Measurements from ENCODE around the gene FAAH2. TPM values are rescaled to one million over a fixed set of nuclear protein-coding genes. Genes with fewer than 3 reads are reported as not detected.
"Not testable (repeated sequence)": the region's sequence is repeated elsewhere in the genome, so short reads cannot be mapped to it uniquely, and the experiment has no call there.

The FAAH2 gene
- 5.1 TPM for total RNA-seq

- peak; percentile 67 for DNase-seq (ENCODE audit: low spot score)
These were observed at the start of gene FAAH2 for GRCh38 chrX:57286507-57287251. Gene FAAH2 (plus strand): TSS chrX:57286706. CDS start chrX:57286826, 120 bp downstream.

GRCh38 chrX:57241967-57242366 lies 44.5 kb upstream of the FAAH2 start:
- no peak for DNase-seq (ENCODE audit: low spot score)

- DNase-seq (ENCODE audit: low spot score) = no peak
These were observed 34.5 kb upstream of the FAAH2 start for GRCh38 chrX:57251965-57252364.

- DNase-seq (ENCODE audit: low spot score) = no peak
These were observed 21.4 kb upstream of the FAAH2 start for GRCh38 chrX:57265126-57265525.

GRCh38 chrX:57266275-57266674 lies 20.2 kb upstream of the FAAH2 start:
- DNase-seq (ENCODE audit: low spot score) = no peak

- DNase-seq (ENCODE audit: low spot score) = no peak
These were observed 19.6 kb upstream of the FAAH2 start for GRCh38 chrX:57266871-57267270.

- no peak for DNase-seq (ENCODE audit: low spot score)
These were observed 19.2 kb upstream of the FAAH2 start for GRCh38 chrX:57267308-57267707.

GRCh38 chrX:57270980-57271379 lies 15.5 kb upstream of the FAAH2 start:
- DNase-seq (ENCODE audit: low spot score) = no peak

GRCh38 chrX:57282568-57282967 lies 3.9 kb upstream of the FAAH2 start:
- DNase-seq (ENCODE audit: low spot score) = no peak

- DNase-seq (ENCODE audit: low spot score) = no peak
These were observed 1.5 kb upstream of the FAAH2 start for GRCh38 chrX:57285001-57285400.

GRCh38 chrX:57289089-57289488 lies 2.6 kb downstream of the FAAH2 start:
- no peak for DNase-seq (ENCODE audit: low spot score)

- DNase-seq (ENCODE audit: low spot score) = no peak
These were observed 8.5 kb downstream of the FAAH2 start for GRCh38 chrX:57294961-57295360.

- DNase-seq (ENCODE audit: low spot score) = not testable (repeated sequence)
These were observed 9.2 kb downstream of the FAAH2 start for GRCh38 chrX:57295679-57296078.

- no peak for DNase-seq (ENCODE audit: low spot score)
These were observed 27.2 kb downstream of the FAAH2 start for GRCh38 chrX:57313583-57314215.

GRCh38 chrX:57329008-57329407 lies 42.5 kb downstream of the FAAH2 start:
- no peak for DNase-seq (ENCODE audit: low spot score)

GRCh38 chrX:57335790-57336189 lies 49.3 kb downstream of the FAAH2 start:
- DNase-seq (ENCODE audit: low spot score) = not testable (repeated sequence)

- DNase-seq (ENCODE audit: low spot score) = no peak
These were observed 67.1 kb downstream of the FAAH2 start for GRCh38 chrX:57353472-57354132.

- no peak for DNase-seq (ENCODE audit: low spot score)
These were observed 77.6 kb downstream of the FAAH2 start for GRCh38 chrX:57364145-57364544.

- no peak for DNase-seq (ENCODE audit: low spot score)
These were observed 79.9 kb downstream of the FAAH2 start for GRCh38 chrX:57366430-57366829.

GRCh38 chrX:57367649-57368048 lies 81.1 kb downstream of the FAAH2 start:
- DNase-seq (ENCODE audit: low spot score) = no peak

GRCh38 chrX:57368158-57368557 lies 81.7 kb downstream of the FAAH2 start:
- no peak for DNase-seq (ENCODE audit: low spot score)

GRCh38 chrX:57379296-57379695 lies 92.8 kb downstream of the FAAH2 start:
- DNase-seq (ENCODE audit: low spot score) = no peak

Data from mucosa of gallbladder (tissue), 1 donor.